ENCODE measurements around the gene RMDN2.

The RMDN2 gene

DNA sequence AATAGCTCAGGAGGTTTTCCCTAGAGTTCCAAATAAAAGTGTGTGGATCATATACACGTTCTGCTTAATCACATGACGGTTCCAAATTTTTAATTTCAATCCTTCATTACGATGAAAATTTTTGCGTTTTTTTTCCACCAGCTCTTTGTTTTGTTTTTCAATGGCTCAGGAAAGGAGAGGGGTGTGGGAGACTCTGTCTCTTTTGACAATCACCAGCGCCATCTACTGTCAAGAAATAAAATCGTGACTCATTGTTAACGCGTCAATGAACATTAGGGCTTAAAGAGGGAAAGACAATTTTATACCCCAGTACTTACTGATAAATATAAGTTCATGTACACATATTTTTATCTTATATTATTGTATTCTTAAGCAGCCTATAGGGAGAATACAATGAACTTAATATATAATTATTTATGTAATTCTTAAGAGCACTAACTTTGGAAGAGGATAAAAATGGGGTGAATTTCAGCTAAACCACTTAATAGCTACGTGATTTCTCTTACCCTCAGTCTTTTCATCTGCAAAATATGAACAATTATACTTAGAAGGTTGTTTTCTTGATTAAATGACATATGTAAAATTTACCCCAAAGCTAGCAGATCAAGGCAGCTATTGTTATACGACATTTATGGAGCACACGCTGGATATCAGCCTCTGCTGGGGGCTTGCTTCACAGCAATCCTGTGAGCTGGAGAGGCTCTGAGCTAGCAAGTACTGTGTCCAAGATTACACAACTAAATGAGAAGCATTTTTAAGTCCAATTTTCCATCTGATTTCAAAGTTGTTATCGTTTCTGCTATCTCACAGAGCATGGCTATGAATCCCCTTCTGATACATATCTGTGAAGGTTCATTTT lies 47.4 kb upstream of the RMDN2 start:
- no peaks in the 10 kb centered on the region for H4K20me1 ChIP-seq (ENCODE audit: low read depth, low read length)
- H3K9me2 ChIP-seq (replicated peaks; ENCODE audit: insufficient read depth, low read length), result no peaks in the 10 kb centered on the region
- H3K9ac ChIP-seq (ENCODE audit: low read length), result no peak overlapping the region
- H3K27ac ChIP-seq (ENCODE audit: low read depth, low read length), result no peak overlapping the region
- no peaks in the 10 kb centered on the region for H3K79me2 ChIP-seq (ENCODE audit: insufficient read depth, low read length)
- no peaks in the 10 kb centered on the region for H3K36me3 ChIP-seq (ENCODE audit: low read length)
- no peak overlapping the region for H3K4me2 ChIP-seq (ENCODE audit: low read depth, low read length, poor library complexity, severe bottlenecking)
- no peak overlapping the region for H2AFZ ChIP-seq (ENCODE audit: low read depth, low read length, severe bottlenecking)
- no peaks in the 10 kb centered on the region for H3K27me3 ChIP-seq (ENCODE audit: low read length)
- H3K4me3 ChIP-seq (ENCODE audit: insufficient read depth, low read length, poor library complexity, severe bottlenecking), result no peak overlapping the region
- H3K9me3 ChIP-seq (ENCODE audit: insufficient read depth, low read length), result no peaks in the 10 kb centered on the region
- no peak for TF ChIP-seq EZH2phosphoT487 (conservative IDR thresholded peaks at IDR 0.05; ENCODE audit: low read length)
- TF ChIP-seq, protein P1, sequence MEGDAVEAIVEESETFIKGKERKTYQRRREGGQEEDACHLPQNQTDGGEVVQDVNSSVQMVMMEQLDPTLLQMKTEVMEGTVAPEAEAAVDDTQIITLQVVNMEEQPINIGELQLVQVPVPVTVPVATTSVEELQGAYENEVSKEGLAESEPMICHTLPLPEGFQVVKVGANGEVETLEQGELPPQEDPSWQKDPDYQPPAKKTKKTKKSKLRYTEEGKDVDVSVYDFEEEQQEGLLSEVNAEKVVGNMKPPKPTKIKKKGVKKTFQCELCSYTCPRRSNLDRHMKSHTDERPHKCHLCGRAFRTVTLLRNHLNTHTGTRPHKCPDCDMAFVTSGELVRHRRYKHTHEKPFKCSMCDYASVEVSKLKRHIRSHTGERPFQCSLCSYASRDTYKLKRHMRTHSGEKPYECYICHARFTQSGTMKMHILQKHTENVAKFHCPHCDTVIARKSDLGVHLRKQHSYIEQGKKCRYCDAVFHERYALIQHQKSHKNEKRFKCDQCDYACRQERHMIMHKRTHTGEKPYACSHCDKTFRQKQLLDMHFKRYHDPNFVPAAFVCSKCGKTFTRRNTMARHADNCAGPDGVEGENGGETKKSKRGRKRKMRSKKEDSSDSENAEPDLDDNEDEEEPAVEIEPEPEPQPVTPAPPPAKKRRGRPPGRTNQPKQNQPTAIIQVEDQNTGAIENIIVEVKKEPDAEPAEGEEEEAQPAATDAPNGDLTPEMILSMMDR (IDR thresholded peaks at IDR 0.05; ENCODE audit: insufficient read depth, low read length, poor library complexity, severe bottlenecking), result peak; percentile 44
- H3F3A ChIP-seq (ENCODE audit: insufficient read depth), result no peaks in the 10 kb centered on the region

DNA sequence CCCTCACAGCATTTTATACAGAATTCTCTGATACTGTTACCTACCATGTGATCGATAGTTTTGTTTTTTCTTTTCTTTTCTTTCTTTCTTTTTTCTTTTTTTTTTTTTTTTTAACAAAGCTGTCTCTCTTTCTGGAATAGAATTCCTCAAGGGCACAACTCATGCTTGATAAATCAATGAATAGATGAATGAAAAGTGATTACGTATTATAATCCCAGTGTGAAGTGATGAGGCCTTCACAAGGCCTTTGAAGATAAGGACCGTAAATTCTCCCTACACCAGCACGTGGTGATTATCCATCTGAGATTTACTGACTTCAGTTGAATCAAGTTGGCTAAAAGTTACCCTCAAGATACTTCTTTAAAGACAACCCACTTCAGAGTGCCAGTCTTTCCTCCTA lies 46.6 kb upstream of the RMDN2 start:
- Histone ChIP-seq H4K20me1 (ENCODE audit: low read depth, low read length) (no peaks in the 10 kb centered on the region), H2AFZ (ENCODE audit: low read depth, low read length, severe bottlenecking) (no peak overlapping the region), H3K9ac (ENCODE audit: low read length) (no peak overlapping the region), H3K4me3 (ENCODE audit: insufficient read depth, low read length, poor library complexity, severe bottlenecking) (no peak overlapping the region), H3K27me3 (ENCODE audit: low read length) (no peaks in the 10 kb centered on the region), H3K27ac (ENCODE audit: low read depth, low read length) (no peak overlapping the region), H3F3A (ENCODE audit: insufficient read depth) (no peaks in the 10 kb centered on the region), H3K4me2 (ENCODE audit: low read depth, low read length, poor library complexity, severe bottlenecking) (no peak overlapping the region), H3K36me3 (ENCODE audit: low read length) (no peaks in the 10 kb centered on the region), H3K79me2 (ENCODE audit: insufficient read depth, low read length) (no peaks in the 10 kb centered on the region), H3K9me2 (replicated peaks; ENCODE audit: insufficient read depth, low read length) (no peaks in the 10 kb centered on the region), H3K9me3 (ENCODE audit: insufficient read depth, low read length) (no peaks in the 10 kb centered on the region)
- TF ChIP-seq, protein P1 (IDR thresholded peaks at IDR 0.05; ENCODE audit: insufficient read depth, low read length, poor library complexity, severe bottlenecking), result no peak
- no peak for TF ChIP-seq EZH2phosphoT487 (conservative IDR thresholded peaks at IDR 0.05; ENCODE audit: low read length)

DNA sequence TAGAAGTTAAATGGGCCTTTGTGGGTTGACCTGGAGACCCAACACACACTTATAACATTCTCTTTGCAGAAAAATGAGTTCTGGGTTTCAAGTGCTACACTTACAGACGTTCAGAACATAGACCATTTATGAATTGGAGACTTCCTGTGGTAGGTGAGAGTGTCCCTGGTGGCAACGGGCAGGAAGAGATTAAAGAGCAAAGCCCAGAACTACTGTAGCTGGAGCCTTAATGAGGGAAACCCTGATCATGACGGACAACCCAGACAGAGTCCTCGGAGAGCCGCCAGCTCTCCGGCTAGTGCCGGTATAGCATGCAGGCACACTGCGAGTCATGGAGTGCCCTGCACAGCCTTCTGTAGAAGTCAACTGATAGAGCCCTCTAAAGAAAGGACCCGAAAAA lies 44.5 kb upstream of the RMDN2 start:
- no peak overlapping the region for H3K4me2 ChIP-seq (ENCODE audit: low read depth, low read length, poor library complexity, severe bottlenecking)

More for the DNA sequence above, 44.5 kb upstream of the RMDN2 start:
- no peak for TF ChIP-seq EZH2phosphoT487 (conservative IDR thresholded peaks at IDR 0.05; ENCODE audit: low read length)
- TF ChIP-seq, protein P1 (IDR thresholded peaks at IDR 0.05; ENCODE audit: insufficient read depth, low read length, poor library complexity, severe bottlenecking), result no peak
- H3K9me2 ChIP-seq (replicated peaks; ENCODE audit: insufficient read depth, low read length), result no peaks in the 10 kb centered on the region
- no peak overlapping the region for H2AFZ ChIP-seq (ENCODE audit: low read depth, low read length, severe bottlenecking)
- no peaks in the 10 kb centered on the region for H3K79me2 ChIP-seq (ENCODE audit: insufficient read depth, low read length)
- H3K27ac ChIP-seq (ENCODE audit: low read depth, low read length), result no peak overlapping the region
- no peaks in the 10 kb centered on the region for H3K9me3 ChIP-seq (ENCODE audit: insufficient read depth, low read length)
- no peak overlapping the region for H3K4me3 ChIP-seq (ENCODE audit: insufficient read depth, low read length, poor library complexity, severe bottlenecking)
- no peaks in the 10 kb centered on the region for H3K36me3 ChIP-seq (ENCODE audit: low read length)
- no peak overlapping the region for H3K9ac ChIP-seq (ENCODE audit: low read length)
- no peaks in the 10 kb centered on the region for H3F3A ChIP-seq (ENCODE audit: insufficient read depth)
- no peaks in the 10 kb centered on the region for H4K20me1 ChIP-seq (ENCODE audit: low read depth, low read length)
- H3K27me3 ChIP-seq (ENCODE audit: low read length), result no peaks in the 10 kb centered on the region
